ENCODE data around the gene MAP6D1. TPM values are rescaled to one million over a fixed set of nuclear protein-coding genes. Genes with fewer than 3 reads are reported as not detected.

The MAP6D1 gene
- total and polyA plus RNA-seq, 2 experiments from 2014 or later = 0.50 to 3.4 TPM

GRCh38 chr3:183816681-183817510 lies 8.5 kb downstream of the MAP6D1 start:
- no peak overlapping the region for H3K27ac ChIP-seq
- H3K4me2 ChIP-seq = no peak overlapping the region
- no peaks in the 10 kb centered on the region for H3K79me2 ChIP-seq
- no peaks in the 10 kb centered on the region for H3K27me3 ChIP-seq
- no peak overlapping the region for H2AFZ ChIP-seq
- no peaks in the 10 kb centered on the region for H3K9me2 ChIP-seq (replicated peaks; ENCODE audit: insufficient read depth)
- WGBS (ENCODE audit: low lambda C conversion rate, missing lambda C conversion rate) = 86% methylated on average over 20 of the region's 20 CpGs
- H3K36me3 ChIP-seq (replicated peaks; ENCODE audit: insufficient read depth, low read depth) = no peaks in the 10 kb centered on the region
- DNase-seq (ENCODE audit: low spot score) = no peak
- no peak overlapping the region for H3K4me3 ChIP-seq
- H3K4me1 ChIP-seq (ENCODE audit: insufficient read depth) = no peaks in the 10 kb centered on the region
- TF ChIP-seq EZH2 (IDR thresholded peaks at IDR 0.05; ENCODE audit: borderline replicate concordance) (no peak), EZH2phosphoT487 (IDR thresholded peaks at IDR 0.05; ENCODE audit: low read depth, severe bottlenecking, unreplicated experiment) (no peak), CTCF (IDR thresholded peaks at IDR 0.05; ENCODE audit: poor library complexity) (no peak)
- H3K9me3 ChIP-seq (ENCODE audit: low read depth) = no peaks in the 10 kb centered on the region
- H4K20me1 ChIP-seq (ENCODE audit: insufficient read depth, poor library complexity, severe bottlenecking) = no peaks in the 10 kb centered on the region

- WGBS (ENCODE audit: low lambda C conversion rate, missing lambda C conversion rate) = 88% methylated on average over 12 of the region's 12 CpGs
- Histone ChIP-seq H4K20me1 (ENCODE audit: insufficient read depth, poor library complexity, severe bottlenecking) (no peaks in the 10 kb centered on the region), H3K9me2 (replicated peaks; ENCODE audit: insufficient read depth) (no peaks in the 10 kb centered on the region), H3K36me3 (replicated peaks; ENCODE audit: insufficient read depth, low read depth) (no peaks in the 10 kb centered on the region), H3K9me3 (ENCODE audit: low read depth) (no peaks in the 10 kb centered on the region), H3K4me3 (no peak overlapping the region), H3K79me2 (no peaks in the 10 kb centered on the region), H3K27me3 (no peaks in the 10 kb centered on the region), H2AFZ (no peak overlapping the region), H3K4me2 (no peak overlapping the region), H3K27ac (no peak overlapping the region), H3K4me1 (ENCODE audit: insufficient read depth) (no peaks in the 10 kb centered on the region)
- no peak for DNase-seq (ENCODE audit: low spot score)
- TF ChIP-seq EZH2 (IDR thresholded peaks at IDR 0.05; ENCODE audit: borderline replicate concordance) = no peak
- TF ChIP-seq EZH2phosphoT487 (IDR thresholded peaks at IDR 0.05; ENCODE audit: low read depth, severe bottlenecking, unreplicated experiment) = no peak
- TF ChIP-seq CTCF (IDR thresholded peaks at IDR 0.05; ENCODE audit: poor library complexity) = no peak
These were observed 9.4 kb downstream of the MAP6D1 start for GRCh38 chr3:183815951-183816475.

GRCh38 chr3:183815563-183815940 lies 9.8 kb downstream of the MAP6D1 start:
- 84% methylated on average over 9 of the region's 9 CpGs for WGBS (ENCODE audit: low lambda C conversion rate, missing lambda C conversion rate)
- no peaks in the 10 kb centered on the region for H3K79me2 ChIP-seq
- no peaks in the 10 kb centered on the region for H3K36me3 ChIP-seq (replicated peaks; ENCODE audit: insufficient read depth, low read depth)

More at GRCh38 chr3:183815563-183815940, 9.8 kb downstream of the MAP6D1 start:
- TF ChIP-seq EZH2phosphoT487 (IDR thresholded peaks at IDR 0.05; ENCODE audit: low read depth, severe bottlenecking, unreplicated experiment) (no peak), CTCF (IDR thresholded peaks at IDR 0.05; ENCODE audit: poor library complexity) (no peak), EZH2 (IDR thresholded peaks at IDR 0.05; ENCODE audit: borderline replicate concordance) (no peak)
- H3K4me1 ChIP-seq (ENCODE audit: insufficient read depth) = no peaks in the 10 kb centered on the region
- H3K4me2 ChIP-seq = no peak overlapping the region
- H3K27ac ChIP-seq = no peak overlapping the region
- H3K9me3 ChIP-seq (ENCODE audit: low read depth) = no peaks in the 10 kb centered on the region
- H3K9me2 ChIP-seq (replicated peaks; ENCODE audit: insufficient read depth) = no peaks in the 10 kb centered on the region
- H4K20me1 ChIP-seq (ENCODE audit: insufficient read depth, poor library complexity, severe bottlenecking) = no peaks in the 10 kb centered on the region
- H2AFZ ChIP-seq = no peak overlapping the region
- no peaks in the 10 kb centered on the region for H3K27me3 ChIP-seq
- DNase-seq (ENCODE audit: low spot score) = no peak
- H3K4me3 ChIP-seq = no peak overlapping the region

Measured in hepatocyte (in vitro differentiated cells).